Liver (tissue), 9 donors: Measurements from ENCODE around the gene LRRC28. TPM values are rescaled to one million over a fixed set of nuclear protein-coding genes. Genes with fewer than 3 reads are reported as not detected.
A peak's percentile ranks its signal among the peaks of the same experiment; 100 is the strongest.

ENCODE experiments used
- DNase-seq: peaks from one replicate; pipeline ENCODE4 v3.0.0-alpha.2; 2017; ENCODE audit warnings: low spot score
- H3K27ac ChIP-seq, 2 donors: one replicate each; pipeline ENCODE4 v1.7.0; 2013; ENCODE audit warnings: inconsistent platforms in 2 of 2, low read length in 2 of 2, control low read depth in 1 of 2, low read depth in 1 of 2, mild to moderate bottlenecking in 1 of 2
- H3K27me3 ChIP-seq, 4 donors: one replicate each; pipeline versions ENCODE4 v1.6.1 to v1.7.0; 2013; ENCODE audit warnings: low read length in 3 of 4, inconsistent platforms in 1 of 4, mild to moderate bottlenecking in 1 of 4, moderate library complexity in 1 of 4; ENCODE audit not compliant: control insufficient read depth in 4 of 4, insufficient read depth in 4 of 4
- H3K36me3 ChIP-seq, 4 donors: one replicate each; pipeline versions ENCODE4 v1.6.1 to v1.7.0; 2013; ENCODE audit warnings: low read length in 3 of 4, mild to moderate bottlenecking in 3 of 4, low read depth in 1 of 4, moderate library complexity in 1 of 4; ENCODE audit not compliant: control insufficient read depth in 4 of 4, insufficient read depth in 3 of 4
- H3K4me1 ChIP-seq, 4 donors: one replicate each; pipeline versions ENCODE4 v1.6.1 to v1.7.0; 2013; ENCODE audit warnings: low read length in 3 of 4, mild to moderate bottlenecking in 3 of 4, moderate library complexity in 1 of 4; ENCODE audit not compliant: control insufficient read depth in 4 of 4, insufficient read depth in 4 of 4
- H3K4me3 ChIP-seq, 3 donors: one replicate each; pipeline versions ENCODE4 v1.6.1 to v1.7.0; 2013; ENCODE audit warnings: low read length in 3 of 3, control low read depth in 1 of 3, low read depth in 1 of 3, mild to moderate bottlenecking in 1 of 3
- H3K9ac ChIP-seq, 2 donors: one replicate each; pipeline ENCODE4 v1.7.0; 2013; ENCODE audit warnings: low read length in 2 of 2, mild to moderate bottlenecking in 2 of 2, moderate library complexity in 2 of 2, control low read depth in 1 of 2, low read depth in 1 of 2
- H3K9me3 ChIP-seq, 4 donors: one replicate each; pipeline versions ENCODE4 v1.6.1 to v1.7.0; 2013; ENCODE audit warnings: low read length in 3 of 4; ENCODE audit not compliant: control insufficient read depth in 4 of 4
- EGR1 ChIP-seq, 2 donors: IDR thresholded peaks; 2 replicates each; pipeline ENCODE4 v1.6.1; 2016 to 2018; ENCODE audit warnings: antibody characterized with exemption in 2 of 2, low read depth in 2 of 2
- FOXA2 ChIP-seq: IDR thresholded peaks from 2 replicates; pipeline ENCODE4 v1.6.1; 2016; ENCODE audit warnings: antibody characterized with exemption
- GABPA ChIP-seq, 2 donors: IDR thresholded peaks in 1 of 2; conservative IDR thresholded peaks in 1 of 2; 2 replicates each; pipeline ENCODE4 v1.6.1; 2016; ENCODE audit warnings: antibody characterized with exemption in 2 of 2, mild to moderate bottlenecking in 1 of 2, moderate library complexity in 1 of 2
- JUND ChIP-seq, 2 donors: IDR thresholded peaks; 2 replicates each; pipeline ENCODE4 v1.6.1; 2016; ENCODE audit warnings: antibody characterized with exemption in 2 of 2
- RAD21 ChIP-seq, 2 donors: IDR thresholded peaks; 2 replicates each; pipeline ENCODE4 v1.6.1; 2016; ENCODE audit warnings: antibody characterized with exemption in 2 of 2, mild to moderate bottlenecking in 2 of 2
- RXRA ChIP-seq, 2 donors: IDR thresholded peaks; 2 replicates each; pipeline ENCODE4 v1.6.1; 2017 to 2018; ENCODE audit warnings: antibody characterized with exemption in 2 of 2, mild to moderate bottlenecking in 1 of 2
- YY1 ChIP-seq: IDR thresholded peaks from 2 replicates; pipeline ENCODE4 v1.6.1; 2016; ENCODE audit warnings: antibody characterized with exemption, mild to moderate bottlenecking
- WGBS: extraction: QIAGEN DNeasy Blood & Tissue Kit; methylation state at CpG from one replicate; pipeline ENCODE4 v1.1.7; 2013; 5-methylcytosine and 5-hydroxymethylcytosine counted together
- polyA plus RNA-seq, 2 donors: library from polyadenylated mRNA; stranded (reverse) in 1 of 2; unstranded in 1 of 2; fragments of 200-250 nt in 1 of 2; fragments of >200 nt in 1 of 2; fragmentation: Nextera tagmentation in 1 of 2; extraction: Ambion mirVana in 1 of 2; gene quantifications; one replicate each; pipeline versions ENCODE4 v1.2.1 to v1.2.3, GENCODE V29; 2013 to 2015
- total RNA-seq, 2 donors: library from RNA; depleted of rRNA; stranded (reverse); fragments of >200 nt; gene quantifications; one replicate each; pipeline ENCODE4 v1.2.3, GENCODE V29; 2014
- TF ChIP-seq, protein P1 (sequence below): IDR thresholded peaks from 2 replicates; pipeline ENCODE4 v1.6.1; 2016; ENCODE audit warnings: antibody characterized with exemption, mild to moderate bottlenecking
- TF ChIP-seq, protein P2 (sequence below): fragments of 150-350 bp; IDR thresholded peaks from 2 replicates; pipeline ENCODE4 v1.5.1; 2017; ENCODE audit warnings: improper control_type of control experiment, low read depth, low read length; ENCODE audit not compliant: missing input control
- TF ChIP-seq, protein P3 (sequence below): IDR thresholded peaks from 2 replicates; pipeline ENCODE4 v1.6.1; 2016; ENCODE audit warnings: antibody characterized with exemption
- TF ChIP-seq, protein P4 (sequence below): IDR thresholded peaks from 2 replicates; pipeline ENCODE4 v1.6.1; 2016; ENCODE audit warnings: antibody characterized with exemption
- donor health status: healthy.
- donor health status: healthy.
- donor health status: healthy.
- donor health status: healthy.
- donor health status: healthy.

LRRC28 gene
- total and polyA plus RNA-seq, 4 donors, result 15.4 to 46.6 (median 41.0) TPM

DNA sequence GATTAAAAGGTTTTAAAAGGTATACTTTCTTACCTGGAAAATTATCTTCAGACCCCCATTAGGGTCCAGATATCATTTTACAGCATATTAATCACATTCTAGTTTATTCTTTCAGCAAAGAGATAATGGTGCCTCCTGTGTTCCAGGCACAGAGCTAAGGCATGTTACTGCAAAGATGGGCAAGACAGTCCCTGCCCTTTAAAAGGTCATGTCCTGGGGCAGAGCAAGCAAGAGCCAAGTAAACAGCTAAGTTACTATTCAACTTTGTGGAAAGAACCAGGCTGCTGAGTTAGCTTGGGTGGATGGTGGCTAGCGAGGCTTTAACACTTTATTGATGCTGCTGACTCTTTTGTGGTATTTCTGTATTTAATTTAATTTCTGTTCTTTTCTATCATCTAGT lies 75.0 kb downstream of the LRRC28 start (continued):
- TF ChIP-seq, protein P1, sequence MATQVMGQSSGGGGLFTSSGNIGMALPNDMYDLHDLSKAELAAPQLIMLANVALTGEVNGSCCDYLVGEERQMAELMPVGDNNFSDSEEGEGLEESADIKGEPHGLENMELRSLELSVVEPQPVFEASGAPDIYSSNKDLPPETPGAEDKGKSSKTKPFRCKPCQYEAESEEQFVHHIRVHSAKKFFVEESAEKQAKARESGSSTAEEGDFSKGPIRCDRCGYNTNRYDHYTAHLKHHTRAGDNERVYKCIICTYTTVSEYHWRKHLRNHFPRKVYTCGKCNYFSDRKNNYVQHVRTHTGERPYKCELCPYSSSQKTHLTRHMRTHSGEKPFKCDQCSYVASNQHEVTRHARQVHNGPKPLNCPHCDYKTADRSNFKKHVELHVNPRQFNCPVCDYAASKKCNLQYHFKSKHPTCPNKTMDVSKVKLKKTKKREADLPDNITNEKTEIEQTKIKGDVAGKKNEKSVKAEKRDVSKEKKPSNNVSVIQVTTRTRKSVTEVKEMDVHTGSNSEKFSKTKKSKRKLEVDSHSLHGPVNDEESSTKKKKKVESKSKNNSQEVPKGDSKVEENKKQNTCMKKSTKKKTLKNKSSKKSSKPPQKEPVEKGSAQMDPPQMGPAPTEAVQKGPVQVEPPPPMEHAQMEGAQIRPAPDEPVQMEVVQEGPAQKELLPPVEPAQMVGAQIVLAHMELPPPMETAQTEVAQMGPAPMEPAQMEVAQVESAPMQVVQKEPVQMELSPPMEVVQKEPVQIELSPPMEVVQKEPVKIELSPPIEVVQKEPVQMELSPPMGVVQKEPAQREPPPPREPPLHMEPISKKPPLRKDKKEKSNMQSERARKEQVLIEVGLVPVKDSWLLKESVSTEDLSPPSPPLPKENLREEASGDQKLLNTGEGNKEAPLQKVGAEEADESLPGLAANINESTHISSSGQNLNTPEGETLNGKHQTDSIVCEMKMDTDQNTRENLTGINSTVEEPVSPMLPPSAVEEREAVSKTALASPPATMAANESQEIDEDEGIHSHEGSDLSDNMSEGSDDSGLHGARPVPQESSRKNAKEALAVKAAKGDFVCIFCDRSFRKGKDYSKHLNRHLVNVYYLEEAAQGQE, result no peak

DNA sequence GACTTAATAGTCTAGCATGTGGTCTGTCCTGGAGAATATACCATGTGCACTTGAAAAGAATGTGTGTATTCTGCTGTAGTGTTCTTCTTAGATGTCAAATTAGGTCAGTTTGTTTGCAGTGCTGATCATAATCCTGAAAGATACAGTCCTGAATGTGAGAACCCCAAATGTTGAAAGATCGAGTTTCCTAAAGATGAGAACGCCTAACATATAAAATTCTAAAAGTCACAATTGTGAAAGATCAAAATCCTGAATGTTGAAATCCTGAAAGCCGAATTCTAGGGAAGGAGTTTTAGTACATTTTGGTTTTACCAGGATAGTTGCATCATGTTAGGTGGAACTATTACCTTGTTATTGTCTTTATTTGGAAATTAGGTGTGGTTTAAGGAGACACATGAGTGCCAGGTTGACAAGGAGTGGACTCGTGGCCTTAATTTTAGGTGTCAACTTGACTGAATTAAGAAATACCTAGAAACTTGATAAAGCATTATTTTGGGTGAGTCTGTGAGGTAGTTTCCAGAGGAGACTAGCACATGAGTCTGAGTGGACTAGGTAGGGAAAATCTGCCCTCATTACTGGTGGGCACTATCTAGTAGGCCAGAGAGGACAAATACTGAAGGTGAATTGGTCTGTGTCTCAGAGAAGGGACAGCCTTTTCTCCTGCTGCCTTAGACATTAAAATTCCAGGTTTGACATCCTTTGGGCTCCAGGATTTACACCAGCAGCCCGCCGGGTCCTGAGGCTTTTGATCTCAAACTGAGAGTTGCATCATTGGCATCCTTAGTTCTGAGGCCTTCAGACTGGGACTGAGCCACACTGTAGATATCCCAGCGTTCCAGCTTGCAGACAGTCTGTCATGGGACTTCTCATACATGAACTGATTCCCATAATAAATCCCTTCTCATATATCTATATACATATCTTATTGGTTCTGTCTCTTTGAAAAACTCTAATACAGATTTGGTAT lies 77.1 kb downstream of the LRRC28 start:
- Histone ChIP-seq H3K36me3 (peaks cover 0 to 1% (median 0%) of the 10 kb centered on the region in 4 donors), H3K27ac (peak overlapping the region; percentile 20 to 29), H3K9me3 (no peaks in the 10 kb centered on the region), H3K4me3 (no peak overlapping the region), H3K4me1 (peaks cover 0 to 36% (median 17%) of the 10 kb centered on the region in 4 donors), H3K9ac (no peak overlapping the region), H3K27me3 (no peaks in the 10 kb centered on the region)
- DNase-seq, result no peak
- TF ChIP-seq RAD21 (IDR thresholded peaks at IDR 0.05), result no peak
- TF ChIP-seq GABPA (IDR thresholded peaks at IDR 0.05 in 1 of 2, conservative IDR thresholded peaks at IDR 0.05 in 1 of 2), result no peak
- TF ChIP-seq, protein P2, sequence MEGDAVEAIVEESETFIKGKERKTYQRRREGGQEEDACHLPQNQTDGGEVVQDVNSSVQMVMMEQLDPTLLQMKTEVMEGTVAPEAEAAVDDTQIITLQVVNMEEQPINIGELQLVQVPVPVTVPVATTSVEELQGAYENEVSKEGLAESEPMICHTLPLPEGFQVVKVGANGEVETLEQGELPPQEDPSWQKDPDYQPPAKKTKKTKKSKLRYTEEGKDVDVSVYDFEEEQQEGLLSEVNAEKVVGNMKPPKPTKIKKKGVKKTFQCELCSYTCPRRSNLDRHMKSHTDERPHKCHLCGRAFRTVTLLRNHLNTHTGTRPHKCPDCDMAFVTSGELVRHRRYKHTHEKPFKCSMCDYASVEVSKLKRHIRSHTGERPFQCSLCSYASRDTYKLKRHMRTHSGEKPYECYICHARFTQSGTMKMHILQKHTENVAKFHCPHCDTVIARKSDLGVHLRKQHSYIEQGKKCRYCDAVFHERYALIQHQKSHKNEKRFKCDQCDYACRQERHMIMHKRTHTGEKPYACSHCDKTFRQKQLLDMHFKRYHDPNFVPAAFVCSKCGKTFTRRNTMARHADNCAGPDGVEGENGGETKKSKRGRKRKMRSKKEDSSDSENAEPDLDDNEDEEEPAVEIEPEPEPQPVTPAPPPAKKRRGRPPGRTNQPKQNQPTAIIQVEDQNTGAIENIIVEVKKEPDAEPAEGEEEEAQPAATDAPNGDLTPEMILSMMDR, result no peak
- TF ChIP-seq, protein P3, sequence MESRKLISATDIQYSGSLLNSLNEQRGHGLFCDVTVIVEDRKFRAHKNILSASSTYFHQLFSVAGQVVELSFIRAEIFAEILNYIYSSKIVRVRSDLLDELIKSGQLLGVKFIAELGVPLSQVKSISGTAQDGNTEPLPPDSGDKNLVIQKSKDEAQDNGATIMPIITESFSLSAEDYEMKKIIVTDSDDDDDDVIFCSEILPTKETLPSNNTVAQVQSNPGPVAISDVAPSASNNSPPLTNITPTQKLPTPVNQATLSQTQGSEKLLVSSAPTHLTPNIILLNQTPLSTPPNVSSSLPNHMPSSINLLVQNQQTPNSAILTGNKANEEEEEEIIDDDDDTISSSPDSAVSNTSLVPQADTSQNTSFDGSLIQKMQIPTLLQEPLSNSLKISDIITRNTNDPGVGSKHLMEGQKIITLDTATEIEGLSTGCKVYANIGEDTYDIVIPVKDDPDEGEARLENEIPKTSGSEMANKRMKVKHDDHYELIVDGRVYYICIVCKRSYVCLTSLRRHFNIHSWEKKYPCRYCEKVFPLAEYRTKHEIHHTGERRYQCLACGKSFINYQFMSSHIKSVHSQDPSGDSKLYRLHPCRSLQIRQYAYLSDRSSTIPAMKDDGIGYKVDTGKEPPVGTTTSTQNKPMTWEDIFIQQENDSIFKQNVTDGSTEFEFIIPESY, result no peak
- TF ChIP-seq EGR1 (IDR thresholded peaks at IDR 0.05; ENCODE audit: low read depth in 2 of 2), result no peak
- no peak for TF ChIP-seq YY1
- TF ChIP-seq FOXA2, result no peak
- TF ChIP-seq JUND (IDR thresholded peaks at IDR 0.05), result no peak
- TF ChIP-seq, protein P4, sequence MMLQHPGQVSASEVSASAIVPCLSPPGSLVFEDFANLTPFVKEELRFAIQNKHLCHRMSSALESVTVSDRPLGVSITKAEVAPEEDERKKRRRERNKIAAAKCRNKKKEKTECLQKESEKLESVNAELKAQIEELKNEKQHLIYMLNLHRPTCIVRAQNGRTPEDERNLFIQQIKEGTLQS, result no peak
- TF ChIP-seq RXRA (IDR thresholded peaks at IDR 0.05), result no peak
- WGBS, result 81% methylated on average over 7 of the region's 7 CpGs
